HepG2 (cell line): ENCODE results near the gene C6orf62. TPM values are rescaled to one million over a fixed set of nuclear protein-coding genes. Genes with fewer than 3 reads are reported as not detected.

Source experiments
- ATF7-NPFF ChIP-seq: sonication (generic); formaldehyde crosslinking; IDR thresholded peaks from 2 replicates; pipeline ENCODE4 v1.8.1; 2023; ENCODE audit warnings: mild to moderate bottlenecking, low read depth, missing genetic modification reagents, moderate library complexity
- ISX ChIP-seq: sonication (generic); formaldehyde crosslinking; conservative IDR thresholded peaks from 2 replicates; pipeline ENCODE4 v1.5.0; 2020; ENCODE audit warnings: missing genetic modification reagents
- MAFK ChIP-seq, 2 experiments: IDR thresholded peaks in 1 of 2; conservative IDR thresholded peaks in 1 of 2; 2 replicates each; pipeline ENCODE4 v1.6.1; 2011; ENCODE audit warnings: improper control_type of control experiment in 2 of 2, low read length in 2 of 2
- MED1 ChIP-seq: sonication (generic); formaldehyde crosslinking; IDR thresholded peaks from 2 replicates; pipeline ENCODE4 v1.4.0; 2020; ENCODE audit warnings: missing genetic modification reagents
- NBN ChIP-seq: fragments of 450-650 bp; conservative IDR thresholded peaks from 2 replicates; pipeline ENCODE4 v1.6.1; 2017
- RFX3 ChIP-seq: IDR thresholded peaks from 2 replicates; pipeline ENCODE4 v1.6.1; 2016; ENCODE audit warnings: missing biosample characterization, missing genetic modification reagents
- SNRNP70 ChIP-seq: fragments of 200-400 bp; formaldehyde crosslinking; IDR thresholded peaks from 2 replicates; pipeline ENCODE4 v1.6.1; 2017; ENCODE audit warnings: mild to moderate bottlenecking, low read depth, low read length, moderate library complexity
- TGIF2 ChIP-seq: IDR thresholded peaks from 2 replicates; pipeline ENCODE4 v1.6.1; 2016; ENCODE audit warnings: control low read depth, missing compliant biosample characterization
- YEATS2 ChIP-seq: sonication (generic); formaldehyde crosslinking; IDR thresholded peaks from 2 replicates; pipeline ENCODE4 v1.4.0; 2020; ENCODE audit warnings: missing genetic modification reagents, borderline replicate concordance
- ZNF12 ChIP-seq: sonication (generic); formaldehyde crosslinking; IDR thresholded peaks from 2 replicates; pipeline ENCODE4 v1.5.0; 2020; ENCODE audit warnings: missing genetic modification reagents
- ZNF75D ChIP-seq: sonication (generic); formaldehyde crosslinking; IDR thresholded peaks from 2 replicates; pipeline ENCODE4 v1.8.1; 2023; ENCODE audit warnings: missing genetic modification reagents, mild to moderate bottlenecking, borderline replicate concordance
- polyA plus RNA-seq, 8 experiments: library from polyadenylated mRNA; depleted of rRNA in 3 of 8; stranded (reverse) in 7 of 8; unstranded in 1 of 8; fragments of >200 nt; fragmentation: Illumina TruSeq in 4 of 8; extraction: Trizol in 4 of 8; gene quantifications; 2 replicates each; pipeline versions ENCODE4 v1.2.1 to v1.2.3, GENCODE V29; 2011 to 2016; ENCODE audit warnings: low read depth in 4 of 8, missing spikeins in 1 of 8, mixed read lengths in 1 of 8; ENCODE audit not compliant: insufficient read depth in 1 of 8
- total RNA-seq, 5 experiments: library from RNA; depleted of rRNA; stranded (reverse); fragments of >200 nt; fragmentation: Illumina TruSeq; extraction: Trizol; gene quantifications; 2 replicates each; pipeline ENCODE4 v1.2.3, GENCODE V29; 2016; ENCODE audit warnings: low read depth in 1 of 5
- TF ChIP-seq, protein P1 (sequence below): sonication (generic); formaldehyde crosslinking; IDR thresholded peaks from 2 replicates; pipeline ENCODE4 v1.8.1; 2023; ENCODE audit warnings: mild to moderate bottlenecking, missing genetic modification reagents
- TF ChIP-seq, protein P2 (sequence below): sonication (generic); formaldehyde crosslinking; IDR thresholded peaks from 2 replicates; pipeline ENCODE4 v1.4.0; 2020; ENCODE audit warnings: mild to moderate bottlenecking, missing genetic modification reagents, borderline replicate concordance
- TF ChIP-seq, protein P3 (sequence below): sonication (generic); formaldehyde crosslinking; IDR thresholded peaks from 2 replicates; pipeline ENCODE4 v1.4.0; 2020; ENCODE audit warnings: missing genetic modification reagents
- TF ChIP-seq, protein P4 (sequence below): sonication (generic); formaldehyde crosslinking; IDR thresholded peaks from 2 replicates; pipeline ENCODE4 v1.4.0; 2020; ENCODE audit warnings: missing genetic modification reagents
- TF ChIP-seq, protein P5 (sequence below): sonication (generic); formaldehyde crosslinking; IDR thresholded peaks from 2 replicates; pipeline ENCODE4 v1.5.0; 2020; ENCODE audit warnings: mild to moderate bottlenecking, missing genetic modification reagents, borderline replicate concordance
- TF ChIP-seq, protein P6 (sequence below): sonication (generic); formaldehyde crosslinking; conservative IDR thresholded peaks from 2 replicates; pipeline ENCODE4 v1.4.0; 2020; ENCODE audit warnings: missing genetic modification reagents

Gene C6orf62
- total and polyA plus RNA-seq, 2 of the 13 experiments (the other 11 are each of a cell fraction or from before 2014, with no cell fraction given): 54.8 to 90.4 TPM

DNA sequence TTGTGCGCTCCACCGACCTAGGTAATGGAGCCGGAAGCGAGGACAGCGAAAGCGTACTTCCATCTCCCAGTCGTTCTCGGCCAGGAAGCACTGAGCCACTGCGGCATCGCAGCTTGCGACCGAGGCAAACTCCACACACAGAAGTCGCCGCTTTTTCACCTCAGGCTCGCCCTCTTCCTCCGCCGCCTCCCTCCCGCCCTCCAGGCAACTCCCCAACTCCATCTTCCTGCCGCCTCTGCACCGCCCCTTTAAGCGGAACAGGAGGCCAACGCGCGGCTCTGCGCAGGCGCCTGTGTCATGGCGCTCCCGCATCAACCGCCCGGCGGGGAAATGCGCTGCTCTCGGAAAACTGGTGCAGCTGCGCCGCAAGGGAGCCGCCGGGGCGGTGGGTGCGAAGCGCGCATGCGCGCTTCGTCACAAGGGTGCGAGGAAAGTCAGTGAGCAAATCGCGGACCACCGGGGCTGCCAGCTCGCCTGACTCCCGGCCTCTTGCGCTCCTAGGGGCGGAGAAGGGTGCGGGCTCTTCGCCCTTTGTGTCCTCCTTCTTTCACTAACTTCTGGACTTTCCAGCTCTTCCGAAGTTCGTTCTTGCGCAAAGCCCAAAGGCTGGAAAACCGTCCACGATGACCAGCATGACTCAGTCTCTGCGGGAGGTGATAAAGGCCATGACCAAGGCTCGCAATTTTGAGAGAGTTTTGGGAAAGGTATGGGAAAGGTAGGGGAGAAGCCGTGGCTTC, 52.1 kb downstream of the C6orf62 start, which contains the start of the genes ACOT13 and TDP2 (continued):
- TF ChIP-seq, protein P1, sequence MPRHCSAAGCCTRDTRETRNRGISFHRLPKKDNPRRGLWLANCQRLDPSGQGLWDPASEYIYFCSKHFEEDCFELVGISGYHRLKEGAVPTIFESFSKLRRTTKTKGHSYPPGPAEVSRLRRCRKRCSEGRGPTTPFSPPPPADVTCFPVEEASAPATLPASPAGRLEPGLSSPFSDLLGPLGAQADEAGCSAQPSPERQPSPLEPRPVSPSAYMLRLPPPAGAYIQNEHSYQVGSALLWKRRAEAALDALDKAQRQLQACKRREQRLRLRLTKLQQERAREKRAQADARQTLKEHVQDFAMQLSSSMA (CRISPR knock-in tag): peak; percentile 94
- no peak for TF ChIP-seq NBN
- TF ChIP-seq, protein P2, sequence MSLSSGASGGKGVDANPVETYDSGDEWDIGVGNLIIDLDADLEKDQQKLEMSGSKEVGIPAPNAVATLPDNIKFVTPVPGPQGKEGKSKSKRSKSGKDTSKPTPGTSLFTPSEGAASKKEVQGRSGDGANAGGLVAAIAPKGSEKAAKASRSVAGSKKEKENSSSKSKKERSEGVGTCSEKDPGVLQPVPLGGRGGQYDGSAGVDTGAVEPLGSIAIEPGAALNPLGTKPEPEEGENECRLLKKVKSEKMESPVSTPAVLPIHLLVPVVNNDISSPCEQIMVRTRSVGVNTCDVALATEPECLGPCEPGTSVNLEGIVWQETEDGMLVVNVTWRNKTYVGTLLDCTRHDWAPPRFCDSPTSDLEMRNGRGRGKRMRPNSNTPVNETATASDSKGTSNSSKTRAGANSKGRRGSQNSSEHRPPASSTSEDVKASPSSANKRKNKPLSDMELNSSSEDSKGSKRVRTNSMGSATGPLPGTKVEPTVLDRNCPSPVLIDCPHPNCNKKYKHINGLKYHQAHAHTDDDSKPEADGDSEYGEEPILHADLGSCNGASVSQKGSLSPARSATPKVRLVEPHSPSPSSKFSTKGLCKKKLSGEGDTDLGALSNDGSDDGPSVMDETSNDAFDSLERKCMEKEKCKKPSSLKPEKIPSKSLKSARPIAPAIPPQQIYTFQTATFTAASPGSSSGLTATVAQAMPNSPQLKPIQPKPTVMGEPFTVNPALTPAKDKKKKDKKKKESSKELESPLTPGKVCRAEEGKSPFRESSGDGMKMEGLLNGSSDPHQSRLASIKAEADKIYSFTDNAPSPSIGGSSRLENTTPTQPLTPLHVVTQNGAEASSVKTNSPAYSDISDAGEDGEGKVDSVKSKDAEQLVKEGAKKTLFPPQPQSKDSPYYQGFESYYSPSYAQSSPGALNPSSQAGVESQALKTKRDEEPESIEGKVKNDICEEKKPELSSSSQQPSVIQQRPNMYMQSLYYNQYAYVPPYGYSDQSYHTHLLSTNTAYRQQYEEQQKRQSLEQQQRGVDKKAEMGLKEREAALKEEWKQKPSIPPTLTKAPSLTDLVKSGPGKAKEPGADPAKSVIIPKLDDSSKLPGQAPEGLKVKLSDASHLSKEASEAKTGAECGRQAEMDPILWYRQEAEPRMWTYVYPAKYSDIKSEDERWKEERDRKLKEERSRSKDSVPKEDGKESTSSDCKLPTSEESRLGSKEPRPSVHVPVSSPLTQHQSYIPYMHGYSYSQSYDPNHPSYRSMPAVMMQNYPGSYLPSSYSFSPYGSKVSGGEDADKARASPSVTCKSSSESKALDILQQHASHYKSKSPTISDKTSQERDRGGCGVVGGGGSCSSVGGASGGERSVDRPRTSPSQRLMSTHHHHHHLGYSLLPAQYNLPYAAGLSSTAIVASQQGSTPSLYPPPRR (CRISPR knock-in tag): peak; percentile 74
- TF ChIP-seq ZNF12 (CRISPR knock-in tag): peak; percentile 62; the same call in 1 of the 2 replicates
- TF ChIP-seq SNRNP70: no peak
- peak; percentile 82 for TF ChIP-seq MED1 (CRISPR knock-in tag)
- TF ChIP-seq, protein P3, sequence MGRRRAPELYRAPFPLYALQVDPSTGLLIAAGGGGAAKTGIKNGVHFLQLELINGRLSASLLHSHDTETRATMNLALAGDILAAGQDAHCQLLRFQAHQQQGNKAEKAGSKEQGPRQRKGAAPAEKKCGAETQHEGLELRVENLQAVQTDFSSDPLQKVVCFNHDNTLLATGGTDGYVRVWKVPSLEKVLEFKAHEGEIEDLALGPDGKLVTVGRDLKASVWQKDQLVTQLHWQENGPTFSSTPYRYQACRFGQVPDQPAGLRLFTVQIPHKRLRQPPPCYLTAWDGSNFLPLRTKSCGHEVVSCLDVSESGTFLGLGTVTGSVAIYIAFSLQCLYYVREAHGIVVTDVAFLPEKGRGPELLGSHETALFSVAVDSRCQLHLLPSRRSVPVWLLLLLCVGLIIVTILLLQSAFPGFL: no peak
- peak; percentile 8; the same call in 1 of the 2 replicates for TF ChIP-seq ZNF75D (CRISPR knock-in tag)
- peak in 1 of 2 experiments; percentile 37; a peak in 1 of 4 replicates for TF ChIP-seq MAFK (conservative IDR thresholded peaks at IDR 0.05 in 1 of 2, IDR thresholded peaks at IDR 0.05 in 1 of 2; ENCODE audit: low read length in 2 of 2)
- peak; percentile 33; the same call in 1 of the 2 replicates for TF ChIP-seq RFX3 (CRISPR knock-in tag)
- peak; percentile 89 for TF ChIP-seq ATF7-NPFF
- peak; percentile 16; the same call in 1 of the 2 replicates for TF ChIP-seq TGIF2 (CRISPR knock-in tag)
- TF ChIP-seq YEATS2: peak; percentile 96
- TF ChIP-seq, protein P4, sequence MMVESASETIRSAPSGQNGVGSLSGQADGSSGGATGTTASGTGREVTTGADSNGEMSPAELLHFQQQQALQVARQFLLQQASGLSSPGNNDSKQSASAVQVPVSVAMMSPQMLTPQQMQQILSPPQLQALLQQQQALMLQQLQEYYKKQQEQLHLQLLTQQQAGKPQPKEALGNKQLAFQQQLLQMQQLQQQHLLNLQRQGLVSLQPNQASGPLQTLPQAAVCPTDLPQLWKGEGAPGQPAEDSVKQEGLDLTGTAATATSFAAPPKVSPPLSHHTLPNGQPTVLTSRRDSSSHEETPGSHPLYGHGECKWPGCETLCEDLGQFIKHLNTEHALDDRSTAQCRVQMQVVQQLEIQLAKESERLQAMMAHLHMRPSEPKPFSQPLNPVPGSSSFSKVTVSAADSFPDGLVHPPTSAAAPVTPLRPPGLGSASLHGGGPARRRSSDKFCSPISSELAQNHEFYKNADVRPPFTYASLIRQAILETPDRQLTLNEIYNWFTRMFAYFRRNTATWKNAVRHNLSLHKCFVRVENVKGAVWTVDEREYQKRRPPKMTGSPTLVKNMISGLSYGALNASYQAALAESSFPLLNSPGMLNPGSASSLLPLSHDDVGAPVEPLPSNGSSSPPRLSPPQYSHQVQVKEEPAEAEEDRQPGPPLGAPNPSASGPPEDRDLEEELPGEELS: peak; percentile 55
- TF ChIP-seq, protein P5, sequence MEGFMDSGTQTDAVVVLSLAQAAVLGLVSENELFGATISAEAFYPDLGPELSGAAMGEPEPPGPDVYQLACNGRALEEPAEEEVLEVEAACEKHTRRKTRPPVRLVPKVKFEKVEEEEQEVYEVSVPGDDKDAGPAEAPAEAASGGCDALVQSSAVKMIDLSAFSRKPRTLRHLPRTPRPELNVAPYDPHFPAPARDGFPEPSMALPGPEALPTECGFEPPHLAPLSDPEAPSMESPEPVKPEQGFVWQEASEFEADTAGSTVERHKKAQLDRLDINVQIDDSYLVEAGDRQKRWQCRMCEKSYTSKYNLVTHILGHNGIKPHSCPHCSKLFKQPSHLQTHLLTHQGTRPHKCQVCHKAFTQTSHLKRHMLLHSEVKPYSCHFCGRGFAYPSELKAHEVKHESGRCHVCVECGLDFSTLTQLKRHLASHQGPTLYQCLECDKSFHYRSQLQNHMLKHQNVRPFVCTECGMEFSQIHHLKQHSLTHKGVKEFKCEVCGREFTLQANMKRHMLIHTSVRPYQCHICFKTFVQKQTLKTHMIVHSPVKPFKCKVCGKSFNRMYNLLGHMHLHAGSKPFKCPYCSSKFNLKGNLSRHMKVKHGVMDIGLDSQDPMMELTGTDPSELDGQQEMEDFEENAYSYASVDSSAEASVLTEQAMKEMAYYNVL: peak; percentile 95
- TF ChIP-seq, protein P6, sequence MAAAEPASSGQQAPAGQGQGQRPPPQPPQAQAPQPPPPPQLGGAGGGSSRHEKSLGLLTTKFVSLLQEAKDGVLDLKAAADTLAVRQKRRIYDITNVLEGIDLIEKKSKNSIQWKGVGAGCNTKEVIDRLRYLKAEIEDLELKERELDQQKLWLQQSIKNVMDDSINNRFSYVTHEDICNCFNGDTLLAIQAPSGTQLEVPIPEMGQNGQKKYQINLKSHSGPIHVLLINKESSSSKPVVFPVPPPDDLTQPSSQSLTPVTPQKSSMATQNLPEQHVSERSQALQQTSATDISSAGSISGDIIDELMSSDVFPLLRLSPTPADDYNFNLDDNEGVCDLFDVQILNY: peak; percentile 69; the same call in 1 of the 2 replicates
- 0 out of 2 replicates have a peak, but pooled peaks have one; percentile 69 for TF ChIP-seq ISX (CRISPR knock-in tag)
